ENCODE results near the gene OR52L1. TPM values are rescaled to one million over a fixed set of nuclear protein-coding genes. Genes with fewer than 3 reads are reported as not detected.

OR52L1 gene
- total RNA-seq, 1 donor from 2014 or later: not detected

DNA sequence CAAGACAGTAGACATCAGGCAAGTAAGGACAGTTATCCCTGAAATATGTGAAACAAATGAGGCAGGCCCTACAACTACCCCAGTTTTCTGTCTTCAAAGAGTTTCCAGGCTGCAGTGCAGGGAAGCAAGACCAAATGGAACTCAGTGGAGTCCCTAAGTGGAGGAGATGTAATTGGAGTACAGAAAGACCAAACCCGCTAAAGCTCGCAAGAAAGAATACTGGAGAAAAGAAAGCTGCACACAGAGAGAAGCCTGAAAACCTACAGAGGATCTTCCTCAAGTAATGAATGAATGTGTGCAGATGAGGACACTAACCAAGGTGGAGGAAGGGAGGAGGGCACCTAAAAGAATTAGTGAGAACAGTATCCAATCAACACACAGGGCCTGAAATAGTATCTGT, 46.0 kb downstream of the OR52L1 start:
- DNase-seq (ENCODE audit: low read depth): no peak

DNA sequence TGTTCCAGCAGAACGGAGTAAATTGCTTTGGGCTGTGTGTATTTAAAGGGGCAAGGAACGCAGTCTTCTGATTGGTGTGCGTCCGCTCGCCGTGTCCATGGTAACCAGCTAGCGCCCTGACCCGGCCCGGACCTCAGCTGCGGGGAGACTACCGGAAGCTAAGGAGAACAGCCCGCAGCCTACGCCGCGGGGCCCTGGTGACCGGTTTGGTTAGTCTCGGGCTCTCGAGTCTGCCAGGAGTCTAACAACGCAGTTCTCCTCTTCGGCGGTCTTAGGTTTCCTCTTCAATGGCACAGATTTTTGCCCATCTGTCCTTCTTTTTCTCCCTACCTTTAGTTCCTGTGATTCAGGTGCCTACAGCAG, 48.2 kb downstream of the OR52L1 start:
- DNase-seq (ENCODE audit: low read depth): no peak

DNA sequence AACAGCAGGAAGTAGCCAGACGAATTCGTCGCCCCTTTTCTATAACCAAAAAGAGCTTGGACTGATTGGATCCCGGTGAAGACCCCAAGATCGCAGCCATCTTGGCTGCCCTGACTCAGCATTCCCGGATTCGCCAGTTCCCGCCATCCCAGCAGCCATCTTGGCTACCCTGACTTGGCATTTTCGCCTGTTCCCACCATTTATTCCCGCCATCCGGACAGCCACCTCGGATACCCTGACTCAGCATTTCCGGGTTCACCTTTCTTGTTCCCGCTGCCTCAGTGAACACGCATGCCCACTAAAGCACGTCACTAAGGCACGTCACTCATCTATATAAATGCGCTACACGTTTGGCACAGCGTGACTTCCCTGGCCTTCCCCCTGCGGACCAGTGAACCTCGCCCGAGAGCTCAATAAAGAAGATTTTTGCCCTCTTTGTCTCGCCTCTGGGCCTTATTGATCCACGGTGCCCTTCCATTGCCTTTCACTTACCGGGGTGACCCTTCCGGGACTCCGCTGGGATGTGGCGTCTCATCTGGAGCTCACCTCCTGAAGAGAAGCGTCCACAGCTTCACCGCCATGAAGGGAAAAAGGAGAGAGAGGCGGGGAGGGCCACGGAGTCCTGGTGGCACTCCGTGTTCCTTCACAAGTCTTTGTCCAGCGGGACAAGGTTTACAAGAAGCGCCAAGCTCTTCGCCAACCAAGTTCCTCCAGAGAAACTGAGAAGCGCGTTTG, 48.8 kb downstream of the OR52L1 start:
- no peak for DNase-seq (ENCODE audit: low read depth)

Other genes with a start within 250 kb of the OR52L1 start
- gene OR52N4, start 232.7 kb downstream of the OR52L1 start, total RNA-seq: not detected in 2 replicates
- gene OR52N5, start 203.6 kb downstream of the OR52L1 start, total RNA-seq: not detected in 2 replicates
- not detected in 2 replicates for gene OR52N1, start 195.7 kb downstream of the OR52L1 start, total RNA-seq
- gene OR52N2, start 178.1 kb downstream of the OR52L1 start, total RNA-seq: not detected in 2 replicates
- not detected in 2 replicates for gene OR52E6, start 145.1 kb downstream of the OR52L1 start, total RNA-seq
- gene OR52E8, start 129.3 kb downstream of the OR52L1 start, total RNA-seq: not detected in 2 replicates
- gene OR52E4, start 106.4 kb downstream of the OR52L1 start, total RNA-seq: not detected in 2 replicates
- gene OR52E5, start 93.8 kb downstream of the OR52L1 start, total RNA-seq: not detected in 2 replicates
- gene OR56A3, start 44.7 kb downstream of the OR52L1 start, total RNA-seq: not detected in 2 replicates
- gene OR56A5, start 18.5 kb downstream of the OR52L1 start, total RNA-seq: not detected in 2 replicates
- gene OR56A4, start 20.0 kb upstream of the OR52L1 start, total RNA-seq: not detected in 2 replicates
- gene OR56A1, start 43.8 kb upstream of the OR52L1 start, total RNA-seq: 0.05 TPM in 1 of 2 replicates, not detected in the other
- gene OR56B4, start 120.7 kb upstream of the OR52L1 start, total RNA-seq: not detected in 2 replicates
- not detected in 2 replicates for gene OR52B2, start 183.3 kb upstream of the OR52L1 start, total RNA-seq
- not detected in 2 replicates for gene OR52W1, start 212.2 kb upstream of the OR52L1 start, total RNA-seq
- not detected in 2 replicates for gene C11orf42, start 218.6 kb upstream of the OR52L1 start, total RNA-seq
- gene FHIP1B, start 247.7 kb upstream of the OR52L1 start, total RNA-seq: 26.4 and 36.6 TPM in 2 replicates

Measured in myocyte (in vitro differentiated cells).